SK-N-MC (cell line): ENCODE data around the gene HARS1.

Experiments used
- DNase-seq: peaks from one replicate; pipeline ENCODE4 v3.0.0-alpha.2; 2011; ENCODE audit warnings: low read depth, low spot score
- H3K27ac ChIP-seq: fragments of 200-600 bp; sonication (generic); 2 replicates; pipeline ENCODE4 v1.5.1; 2016; ENCODE audit warnings: mixed run types
- H3K36me3 ChIP-seq: fragments of 200-600 bp; sonication (generic); 2 replicates; pipeline ENCODE4 v1.6.1; 2017; ENCODE audit warnings: antibody characterized with exemption, low read length, mixed read lengths; ENCODE audit not compliant: insufficient read depth
- H3K4me3 ChIP-seq: fragments of 200-600 bp; sonication (generic); 2 replicates; pipeline ENCODE4 v1.5.1; 2016
- H3K9ac ChIP-seq: fragments of 200-600 bp; sonication (generic); 2 replicates; pipeline ENCODE4 v1.8.0; 2017; ENCODE audit warnings: mixed run types, mixed read lengths; ENCODE audit not compliant: insufficient read length
- H3K9me3 ChIP-seq: fragments of 200-600 bp; sonication (generic); 2 replicates; pipeline ENCODE4 v1.6.1; 2017; ENCODE audit warnings: low read depth, mild to moderate bottlenecking, antibody characterized with exemption, low read length, moderate library complexity, mixed read lengths
- EZH2 ChIP-seq: fragments of 200-600 bp; sonication (generic); IDR thresholded peaks from one replicate; pipeline ENCODE4 v1.6.1; 2017; ENCODE audit warnings: antibody characterized with exemption
- FOXP2 ChIP-seq: optimal IDR thresholded peaks from 2 replicates; pipeline ENCODE3; 2011; ENCODE audit warnings: mild to moderate bottlenecking, moderate library complexity; ENCODE audit not compliant: insufficient read depth; ENCODE audit errors: extremely low read length, control extremely low read depth
- POLR2AphosphoS5 ChIP-seq: IDR thresholded peaks from 2 replicates; pipeline ENCODE4 v1.6.1; 2012; ENCODE audit warnings: mild to moderate bottlenecking, low read depth, low read length, borderline replicate concordance

Gene HARS1

DNA sequence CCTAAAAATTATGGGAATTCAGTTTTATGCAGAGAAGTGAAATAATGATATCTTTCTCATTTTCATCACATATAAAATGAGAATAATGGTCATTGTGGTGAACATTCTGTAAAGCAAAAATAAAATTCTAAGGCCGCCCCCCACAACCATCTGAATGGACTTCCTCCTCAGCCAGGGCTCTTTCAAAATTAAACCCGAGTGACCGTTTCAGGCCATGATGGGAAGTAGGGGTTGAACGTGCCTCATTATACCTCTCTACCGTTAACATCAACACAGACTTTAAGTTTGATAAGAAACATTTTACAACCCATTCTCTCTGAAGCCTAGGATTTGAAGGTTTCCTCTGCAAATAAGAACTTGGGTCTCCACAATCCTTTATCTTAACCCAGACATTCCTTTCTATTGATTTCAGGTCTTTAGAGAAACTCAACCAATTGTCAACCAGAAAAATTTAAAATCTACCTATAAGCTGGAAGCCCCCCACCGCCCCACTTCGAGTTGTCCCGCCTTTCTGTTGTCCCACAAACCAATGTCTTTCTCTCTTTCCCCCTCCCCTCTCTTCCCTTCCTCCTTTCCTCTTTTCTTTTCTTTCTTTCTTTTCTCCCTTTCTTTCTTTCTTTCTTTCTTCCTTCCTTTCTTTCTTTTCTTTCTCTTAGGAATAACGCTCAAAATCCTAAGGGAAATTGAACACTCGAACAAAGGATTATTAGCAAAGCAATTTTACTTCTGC is 53.6 kb downstream of the HARS1 start:
- Histone ChIP-seq H3K4me3 (no peak overlapping the region), H3K9ac (no peak overlapping the region), H3K9me3 (no peaks in the 10 kb centered on the region), H3K36me3 (peaks cover 2% of the 10 kb centered on the region; the same call in 1 of the 2 replicates), H3K27ac (no peak overlapping the region)
- TF ChIP-seq FOXP2 (no peak), EZH2 (no peak), POLR2AphosphoS5 (no peak)
- no peak for DNase-seq

GRCh38 chr5:140635291-140636257 is 55.6 kb downstream of the HARS1 start:
- Histone ChIP-seq H3K9me3 (no peaks in the 10 kb centered on the region), H3K27ac (no peak overlapping the region), H3K9ac (no peak overlapping the region), H3K36me3 (no peaks in the 10 kb centered on the region), H3K4me3 (no peak overlapping the region)
- TF ChIP-seq POLR2AphosphoS5 (no peak), EZH2 (no peak), FOXP2 (no peak)
- no peak for DNase-seq

GRCh38 chr5:140634103-140634502 is 57.1 kb downstream of the HARS1 start:
- H3K36me3 ChIP-seq: no peaks in the 10 kb centered on the region
- H3K9ac ChIP-seq: no peak overlapping the region
- no peak overlapping the region for H3K27ac ChIP-seq
- no peak for DNase-seq
- TF ChIP-seq POLR2AphosphoS5 (no peak), EZH2 (no peak), FOXP2 (no peak)
- no peaks in the 10 kb centered on the region for H3K9me3 ChIP-seq
- no peak overlapping the region for H3K4me3 ChIP-seq

GRCh38 chr5:140633501-140633900 is 57.7 kb downstream of the HARS1 start:
- no peak overlapping the region for H3K9ac ChIP-seq
- no peaks in the 10 kb centered on the region for H3K9me3 ChIP-seq
- no peaks in the 10 kb centered on the region for H3K36me3 ChIP-seq

GRCh38 chr5:140633021-140633471 is 58.1 kb downstream of the HARS1 start, which contains the start of gene CD14:
Gene CD14 (minus strand): TSS chr5:140633175. CDS start chr5:140633071, 104 bp downstream.
- H3K9me3 ChIP-seq: no peaks in the 10 kb centered on the region
- H3K9ac ChIP-seq: no peak within 1 kb of the TSS
- no peak for TF ChIP-seq POLR2AphosphoS5
- no peak for TF ChIP-seq FOXP2
- no peak for TF ChIP-seq EZH2
- H3K27ac ChIP-seq: no peak within 1 kb of the TSS
- no peaks in the 10 kb centered on the region for H3K36me3 ChIP-seq
- H3K4me3 ChIP-seq: no peak within 1 kb of the TSS
- no peak for DNase-seq

More at GRCh38 chr5:140633501-140633900, 57.7 kb downstream of the HARS1 start:
- TF ChIP-seq POLR2AphosphoS5 (no peak), FOXP2 (no peak), EZH2 (no peak)
- H3K4me3 ChIP-seq: no peak overlapping the region
- H3K27ac ChIP-seq: no peak overlapping the region
- DNase-seq: no peak

GRCh38 chr5:140632366-140633020 is 58.7 kb downstream of the HARS1 start:
- Histone ChIP-seq H3K9me3 (no peaks in the 10 kb centered on the region; the same call in 1 of the 2 replicates), H3K4me3 (no peak overlapping the region), H3K36me3 (no peaks in the 10 kb centered on the region), H3K9ac (no peak overlapping the region), H3K27ac (no peak overlapping the region)
- no peak for DNase-seq
- TF ChIP-seq FOXP2 (no peak), EZH2 (no peak), POLR2AphosphoS5 (no peak)

GRCh38 chr5:140631831-140632365 is 59.3 kb downstream of the HARS1 start:
- Histone ChIP-seq H3K9me3 (no peaks in the 10 kb centered on the region; the same call in 1 of the 2 replicates), H3K27ac (no peak overlapping the region)
- no peak for DNase-seq

GRCh38 chr5:140631036-140631417 is 60.1 kb downstream of the HARS1 start:
- Histone ChIP-seq H3K36me3 (no peaks in the 10 kb centered on the region), H3K27ac (no peak overlapping the region), H3K4me3 (no peak overlapping the region), H3K9me3 (no peaks in the 10 kb centered on the region; the same call in 1 of the 2 replicates), H3K9ac (no peak overlapping the region)
- no peak for DNase-seq
- TF ChIP-seq POLR2AphosphoS5 (no peak), EZH2 (no peak), FOXP2 (no peak)

More at GRCh38 chr5:140631831-140632365, 59.3 kb downstream of the HARS1 start:
- Histone ChIP-seq H3K36me3 (no peaks in the 10 kb centered on the region), H3K4me3 (no peak overlapping the region), H3K9ac (no peak overlapping the region)
- TF ChIP-seq EZH2 (no peak), POLR2AphosphoS5 (no peak), FOXP2 (no peak)
